Measurements from ENCODE around the gene PCCB.

PCCB gene

DNA sequence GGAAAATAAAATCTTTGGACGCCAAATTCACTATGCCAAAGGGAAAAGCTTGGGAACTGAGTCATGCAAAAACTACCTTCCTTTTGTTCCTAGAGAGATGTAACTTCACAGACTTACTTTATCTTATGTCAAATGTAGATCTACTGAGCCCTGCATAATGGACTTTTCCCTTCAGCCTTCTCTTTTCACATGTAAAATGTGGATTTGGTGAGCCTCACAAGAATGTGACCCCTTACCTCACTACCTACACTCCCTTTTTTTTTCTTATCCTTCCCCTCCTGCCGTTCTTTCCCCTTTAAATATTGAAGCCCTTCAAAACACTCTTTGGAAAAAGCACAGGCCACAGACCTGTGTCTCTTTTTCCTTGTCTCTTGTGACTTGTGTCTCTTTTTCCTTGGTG lies 14.0 kb upstream of the PCCB start:
- TF ChIP-seq, protein P1, sequence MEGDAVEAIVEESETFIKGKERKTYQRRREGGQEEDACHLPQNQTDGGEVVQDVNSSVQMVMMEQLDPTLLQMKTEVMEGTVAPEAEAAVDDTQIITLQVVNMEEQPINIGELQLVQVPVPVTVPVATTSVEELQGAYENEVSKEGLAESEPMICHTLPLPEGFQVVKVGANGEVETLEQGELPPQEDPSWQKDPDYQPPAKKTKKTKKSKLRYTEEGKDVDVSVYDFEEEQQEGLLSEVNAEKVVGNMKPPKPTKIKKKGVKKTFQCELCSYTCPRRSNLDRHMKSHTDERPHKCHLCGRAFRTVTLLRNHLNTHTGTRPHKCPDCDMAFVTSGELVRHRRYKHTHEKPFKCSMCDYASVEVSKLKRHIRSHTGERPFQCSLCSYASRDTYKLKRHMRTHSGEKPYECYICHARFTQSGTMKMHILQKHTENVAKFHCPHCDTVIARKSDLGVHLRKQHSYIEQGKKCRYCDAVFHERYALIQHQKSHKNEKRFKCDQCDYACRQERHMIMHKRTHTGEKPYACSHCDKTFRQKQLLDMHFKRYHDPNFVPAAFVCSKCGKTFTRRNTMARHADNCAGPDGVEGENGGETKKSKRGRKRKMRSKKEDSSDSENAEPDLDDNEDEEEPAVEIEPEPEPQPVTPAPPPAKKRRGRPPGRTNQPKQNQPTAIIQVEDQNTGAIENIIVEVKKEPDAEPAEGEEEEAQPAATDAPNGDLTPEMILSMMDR (IDR thresholded peaks at IDR 0.05; ENCODE audit: extremely low read depth, missing control alignments), result no peak

DNA sequence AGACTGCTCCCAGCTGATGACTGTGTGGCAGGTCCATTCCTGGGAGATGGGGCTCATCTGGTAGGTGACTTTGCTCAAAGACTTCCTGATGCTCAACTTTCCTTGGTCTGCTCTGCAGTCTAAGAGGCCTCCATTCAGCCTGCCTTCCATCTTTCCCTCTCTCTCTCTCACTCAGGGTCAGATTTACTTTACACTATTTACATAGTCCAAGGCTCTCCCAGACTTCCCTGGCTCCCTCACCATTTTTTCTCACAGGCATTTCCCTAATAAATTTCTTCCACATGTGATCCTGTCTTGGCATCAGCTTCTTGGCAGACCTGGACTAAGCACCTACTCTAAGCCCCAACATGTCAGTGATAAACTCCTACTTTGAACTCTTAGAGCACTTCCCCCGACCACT lies 13.0 kb upstream of the PCCB start:
- TF ChIP-seq, protein P1 (IDR thresholded peaks at IDR 0.05; ENCODE audit: extremely low read depth, missing control alignments), result no peak
- DNase-seq (ENCODE audit: low spot score), result no peak

More for the DNA sequence above, 14.0 kb upstream of the PCCB start:
- DNase-seq (ENCODE audit: low spot score), result no peak

DNA sequence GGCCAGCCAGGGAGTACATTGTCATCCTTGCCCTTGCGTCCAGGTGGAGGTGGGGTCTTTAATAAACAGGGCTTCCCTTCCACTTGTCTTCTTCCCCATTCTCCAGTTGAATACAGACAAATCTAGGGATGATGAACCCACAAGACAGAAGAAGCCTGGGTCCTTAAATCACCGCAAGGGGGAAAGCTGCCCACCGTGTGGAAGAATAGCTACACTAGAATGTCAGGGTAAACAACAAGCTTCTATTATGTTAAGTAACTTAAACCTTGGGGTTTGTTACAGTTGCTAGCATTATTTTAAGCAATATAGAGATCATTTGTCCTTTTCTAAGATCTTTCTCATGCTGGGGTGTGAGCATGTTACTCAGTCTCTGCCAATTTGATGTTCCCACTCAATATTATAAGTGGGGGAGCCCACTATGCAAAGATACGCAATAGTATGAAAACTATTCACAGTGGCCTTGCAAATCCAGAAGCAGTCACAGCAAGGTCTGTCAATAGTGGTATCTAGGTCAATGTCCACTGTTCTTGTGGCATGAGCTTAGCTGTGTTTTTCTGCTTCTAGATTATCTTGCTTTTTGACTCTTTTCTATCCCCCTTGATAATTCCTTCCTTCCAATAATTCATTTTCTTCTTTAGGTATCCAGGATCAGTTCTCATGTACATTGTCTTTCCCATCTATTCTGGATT lies 12.0 kb upstream of the PCCB start:
- TF ChIP-seq, protein P1 (IDR thresholded peaks at IDR 0.05; ENCODE audit: extremely low read depth, missing control alignments), result no peak
- no peak for DNase-seq (ENCODE audit: low spot score)

DNA sequence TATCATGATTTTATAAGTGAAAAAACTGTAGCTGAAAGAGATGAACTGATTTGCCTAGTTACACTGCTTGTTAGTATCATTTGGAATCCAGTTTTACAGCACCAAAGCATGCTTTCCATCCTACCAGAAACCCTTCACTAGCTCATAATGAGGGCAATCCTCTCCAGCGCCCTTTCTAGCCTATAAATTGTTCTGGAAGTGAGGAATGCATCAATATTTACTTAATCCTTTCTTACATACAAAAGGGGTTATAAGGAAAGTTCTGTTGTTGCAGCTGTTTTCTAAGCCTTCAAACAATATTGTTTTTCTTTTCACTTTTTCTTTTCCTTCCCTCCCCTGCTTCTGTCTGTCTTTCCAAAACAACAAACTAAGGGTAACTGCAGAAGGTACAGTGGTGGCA lies 11.0 kb upstream of the PCCB start:
- no peak for DNase-seq (ENCODE audit: low spot score)
- TF ChIP-seq, protein P1 (IDR thresholded peaks at IDR 0.05; ENCODE audit: extremely low read depth, missing control alignments), result no peak

DNA sequence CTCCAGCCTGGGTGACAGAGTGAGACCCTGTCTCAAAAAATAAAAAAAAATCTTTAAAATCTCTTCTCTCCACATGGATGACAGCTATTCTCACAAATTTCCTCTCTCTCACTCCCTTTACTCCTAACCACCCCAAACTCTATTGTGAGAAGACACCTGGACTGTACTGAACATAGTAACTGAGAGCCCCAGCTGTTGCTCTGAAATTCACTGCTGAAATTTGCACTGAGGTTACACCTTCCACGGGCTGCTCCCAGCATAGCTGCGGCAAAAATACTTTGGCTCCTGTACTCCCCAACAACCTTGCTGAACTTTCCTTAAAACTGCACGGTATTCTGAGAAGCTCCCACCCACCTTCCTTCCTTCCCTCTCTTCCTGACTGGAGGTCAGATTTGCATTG lies 4.4 kb upstream of the PCCB start:
- TF ChIP-seq, protein P1 (IDR thresholded peaks at IDR 0.05; ENCODE audit: extremely low read depth, missing control alignments), result no peak
- no peak for DNase-seq (ENCODE audit: low spot score)

DNA sequence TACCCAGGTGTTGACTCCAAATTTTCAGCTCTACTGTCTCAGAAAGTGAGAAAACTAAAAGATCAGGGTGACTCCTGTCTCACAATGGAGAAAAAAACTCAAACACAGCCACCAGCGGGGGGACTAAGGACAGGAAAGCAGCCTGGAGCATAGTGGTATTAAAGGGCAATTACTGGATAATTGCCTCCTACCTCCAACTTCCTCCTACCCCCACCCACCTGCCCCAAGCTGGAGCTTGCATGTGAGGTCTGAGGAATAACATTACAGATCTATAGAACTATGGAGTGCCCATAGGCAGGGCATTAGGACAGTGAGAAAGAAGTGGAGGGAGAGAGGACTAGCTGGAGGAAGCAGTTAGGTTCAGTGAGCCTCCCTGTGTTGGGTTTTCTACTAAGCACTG lies 2.7 kb upstream of the PCCB start:
- DNase-seq (ENCODE audit: low spot score), result no peak
- TF ChIP-seq, protein P1 (IDR thresholded peaks at IDR 0.05; ENCODE audit: extremely low read depth, missing control alignments), result no peak

DNA sequence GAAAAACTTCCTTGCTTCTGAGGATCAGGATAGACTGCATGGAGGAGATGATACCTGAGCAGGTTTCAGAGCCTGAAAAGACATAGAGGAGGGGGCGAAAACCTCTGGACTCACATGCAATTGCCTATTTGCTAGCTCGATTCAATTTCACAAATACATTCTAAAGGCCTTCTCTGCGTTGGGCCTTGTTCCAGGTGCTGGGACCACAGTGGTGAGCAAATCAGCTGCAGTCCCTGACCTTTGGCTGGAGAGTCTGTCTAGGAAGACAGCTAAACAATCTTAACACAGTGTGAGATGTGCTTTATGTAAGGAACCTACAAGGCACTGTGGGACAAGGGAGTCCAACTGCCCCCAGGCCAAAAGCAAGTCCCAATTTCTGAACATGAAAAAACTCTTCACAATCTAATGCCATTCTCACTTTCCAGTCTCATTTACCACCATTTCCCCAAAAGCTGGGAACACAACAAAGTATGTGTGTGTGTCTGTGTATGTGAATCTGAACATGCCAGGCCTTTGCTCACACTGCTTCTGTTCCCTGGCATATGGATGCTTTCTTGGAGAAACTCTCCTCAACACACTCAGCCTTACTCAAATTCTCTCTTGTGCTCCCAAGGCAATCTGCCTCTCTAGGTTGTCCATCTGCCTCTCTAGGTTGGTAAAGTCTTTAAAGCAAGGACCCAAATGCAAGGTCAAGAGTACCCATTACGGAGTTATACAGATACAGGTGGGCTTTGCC lies 2.1 kb upstream of the PCCB start:
- TF ChIP-seq, protein P1 (IDR thresholded peaks at IDR 0.05; ENCODE audit: extremely low read depth, missing control alignments), result no peak
- DNase-seq (ENCODE audit: low spot score), result no peak

Data from GM20000 (cell line).